COR-L47 (cell line): ENCODE results near the gene RYR3.

Source experiments
- DNase-seq: peaks from one replicate; lab custom pipeline; 2025; lab: John Stamatoyannopoulos, UW

Gene RYR3

DNA sequence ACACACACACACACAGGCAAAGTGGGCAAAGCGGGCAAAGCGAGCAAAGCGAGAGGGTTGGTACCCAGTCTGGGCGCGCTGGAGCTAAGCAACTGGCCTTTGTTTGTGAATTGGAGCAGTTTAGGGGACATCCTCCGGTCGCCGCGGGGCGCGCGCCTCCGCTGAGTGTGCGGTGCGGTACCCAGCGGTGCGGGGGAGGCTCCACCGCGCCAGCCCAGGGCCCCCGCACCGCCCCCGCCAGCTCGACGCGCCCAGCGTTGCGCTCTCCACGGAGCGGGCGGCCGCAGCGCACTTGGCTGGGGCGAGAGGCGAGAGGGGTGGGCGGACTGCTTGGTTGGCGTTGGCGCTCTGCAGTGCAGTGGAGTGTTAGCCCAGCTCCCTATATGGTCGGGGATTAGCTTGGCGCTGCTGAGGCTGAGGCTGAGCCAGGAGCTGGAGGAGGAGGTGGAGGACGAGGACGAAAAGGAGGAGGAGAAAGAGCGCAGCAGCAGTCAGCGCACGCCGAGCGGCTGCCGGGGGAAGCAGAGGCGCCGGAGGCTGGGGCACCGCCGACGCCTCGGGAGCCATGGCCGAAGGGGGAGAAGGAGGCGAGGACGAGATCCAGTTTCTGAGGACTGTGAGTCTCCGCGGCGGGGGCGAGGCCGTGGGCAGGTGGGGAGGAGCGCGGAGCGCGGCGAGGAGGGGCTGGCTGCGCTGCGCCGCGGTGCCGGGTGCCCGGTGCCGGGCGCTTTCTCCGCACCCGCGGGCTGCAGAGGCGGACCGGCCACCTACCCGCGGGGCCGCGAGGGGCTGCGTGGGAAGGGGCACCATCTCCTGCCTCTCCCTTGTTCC is at the start of gene RYR3:
RYR3 (plus strand) TSS at position 487 of the 831 bp plus-strand sequence; CDS start at position 566, 79 bp downstream.
- peak; percentile 69 for DNase-seq

DNA sequence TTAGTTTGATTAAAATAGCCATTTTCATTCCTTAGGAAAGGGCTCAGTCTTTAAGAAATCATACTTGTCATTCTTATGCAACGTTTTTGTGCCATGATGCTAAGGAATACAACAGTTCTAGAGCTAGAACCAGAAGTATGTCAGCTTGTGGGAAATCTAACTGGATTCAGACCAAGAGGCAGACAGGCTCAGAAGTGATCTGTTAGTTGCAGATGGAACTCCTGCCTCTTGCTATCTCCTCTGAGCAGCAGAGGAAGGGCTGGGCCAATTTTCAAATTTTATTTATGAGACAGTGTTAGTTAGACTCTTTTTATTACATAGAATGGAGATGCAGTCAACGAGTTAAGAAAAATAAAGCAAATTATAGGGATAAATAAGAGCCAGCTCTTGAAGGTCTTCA is 48.5 kb upstream of the RYR3 start:
- DNase-seq: no peak

- DNase-seq: no peak
Measured at GRCh38 chr15:33277689-33278088, 33.1 kb upstream of the RYR3 start.

DNA sequence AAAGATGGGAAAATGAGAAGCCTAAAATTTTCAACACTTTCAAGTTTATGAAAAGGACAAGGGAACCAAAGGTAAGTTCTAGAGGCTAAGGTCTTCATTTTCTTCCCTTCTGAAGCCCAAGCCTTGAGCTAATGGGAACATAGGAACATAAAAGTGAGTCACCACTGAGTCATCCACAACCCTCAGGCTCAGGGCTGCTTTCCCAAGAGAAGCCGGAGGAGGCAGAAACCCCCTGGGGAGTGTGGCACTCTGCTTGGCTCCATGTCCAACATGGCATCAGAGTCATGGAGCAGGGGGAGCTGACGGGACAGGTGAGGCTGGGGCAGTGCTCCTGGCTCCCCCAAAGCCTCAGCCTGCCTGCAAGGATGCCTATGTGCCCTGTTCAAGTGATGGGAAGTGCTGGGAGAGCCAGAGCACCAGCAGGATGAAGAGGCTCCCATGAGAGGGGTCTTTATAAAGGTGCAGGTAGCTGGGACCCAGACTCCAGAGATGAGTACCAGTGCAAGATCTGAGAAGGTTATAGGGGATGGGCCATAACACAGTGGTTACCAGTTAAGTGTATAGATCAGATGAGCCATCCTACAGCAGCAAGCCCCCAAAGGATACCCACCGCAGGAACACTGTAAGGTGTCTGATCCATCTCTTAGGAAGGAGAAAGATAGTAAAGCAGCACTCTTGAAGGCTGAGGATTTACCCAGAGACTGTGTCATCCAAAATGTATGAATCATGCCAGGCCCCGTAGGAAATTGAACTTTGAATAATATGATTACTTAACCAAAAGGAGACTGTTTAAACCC is 31.8 kb upstream of the RYR3 start:
- DNase-seq: no peak

GRCh38 chr15:33279613-33280205 is 31.1 kb upstream of the RYR3 start:
- DNase-seq: no peak

GRCh38 chr15:33282226-33283020 is 28.3 kb upstream of the RYR3 start:
- no peak for DNase-seq

DNA sequence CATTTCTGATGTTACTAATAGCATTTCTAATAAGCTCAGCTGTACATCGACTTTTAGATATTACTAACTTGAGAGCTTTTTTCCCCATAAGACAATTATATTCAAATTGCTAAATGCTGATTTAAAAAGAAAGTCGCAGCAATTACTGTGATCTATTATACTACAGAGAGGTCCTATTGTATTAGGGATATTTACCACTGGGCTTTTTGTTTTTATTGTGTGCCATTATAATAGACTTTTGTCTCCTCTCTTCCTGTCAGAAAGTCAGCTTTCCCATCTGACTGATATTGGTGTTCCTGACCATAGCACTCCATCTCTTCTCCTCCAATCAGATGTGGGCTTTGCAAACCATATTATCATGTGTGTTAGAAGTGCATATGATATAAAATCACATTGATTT is 27.2 kb upstream of the RYR3 start:
- no peak for DNase-seq

DNA sequence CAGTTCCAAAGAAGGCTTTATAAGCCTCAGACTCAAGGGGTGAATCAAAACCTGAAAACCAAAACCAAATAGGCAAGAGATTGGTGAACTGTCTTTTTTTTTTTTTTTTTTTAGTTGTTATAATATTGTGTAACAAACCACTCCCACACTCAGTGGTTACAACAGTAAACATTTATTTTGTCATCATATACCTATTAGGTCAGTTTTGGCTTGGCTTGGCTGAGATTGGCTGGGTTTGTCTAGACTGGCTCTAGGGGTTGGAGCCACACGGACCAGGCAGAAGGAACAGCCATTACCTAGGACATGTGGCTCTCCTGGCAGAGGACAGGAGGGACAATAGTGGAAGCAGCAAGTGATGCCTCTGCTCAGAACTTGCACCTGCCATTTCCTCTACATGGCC is 26.4 kb upstream of the RYR3 start:
- no peak for DNase-seq

- peak; percentile 62 for DNase-seq
Measured at GRCh38 chr15:33292717-33293307, 18.0 kb upstream of the RYR3 start.

GRCh38 chr15:33293713-33294334 is 16.9 kb upstream of the RYR3 start:
- no peak for DNase-seq

DNA sequence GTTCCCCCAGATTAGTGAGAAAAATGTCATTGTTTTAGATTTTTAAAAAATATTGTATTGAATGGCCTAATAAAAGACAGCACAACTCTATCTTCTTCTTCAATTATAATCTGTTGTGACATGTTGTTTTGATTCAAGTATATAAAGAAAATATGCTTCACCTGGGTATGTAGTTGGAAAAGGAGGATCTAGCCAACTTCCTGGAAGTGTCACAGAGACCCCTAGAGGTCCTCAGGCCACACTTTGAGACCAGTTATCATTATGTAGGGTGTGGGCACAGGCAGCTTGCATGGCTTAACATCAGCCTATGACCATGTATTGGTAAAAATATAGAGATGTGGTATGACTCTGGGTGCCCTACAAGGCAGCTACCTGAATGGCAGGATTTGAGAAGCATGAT is 14.7 kb upstream of the RYR3 start:
- peak; percentile 12 for DNase-seq

- no peak for DNase-seq
Measured at GRCh38 chr15:33296856-33297255, 13.9 kb upstream of the RYR3 start.

GRCh38 chr15:33298631-33299030 is 12.1 kb upstream of the RYR3 start:
- DNase-seq: no peak

GRCh38 chr15:33304924-33305323 is 5.8 kb upstream of the RYR3 start:
- no peak for DNase-seq

DNA sequence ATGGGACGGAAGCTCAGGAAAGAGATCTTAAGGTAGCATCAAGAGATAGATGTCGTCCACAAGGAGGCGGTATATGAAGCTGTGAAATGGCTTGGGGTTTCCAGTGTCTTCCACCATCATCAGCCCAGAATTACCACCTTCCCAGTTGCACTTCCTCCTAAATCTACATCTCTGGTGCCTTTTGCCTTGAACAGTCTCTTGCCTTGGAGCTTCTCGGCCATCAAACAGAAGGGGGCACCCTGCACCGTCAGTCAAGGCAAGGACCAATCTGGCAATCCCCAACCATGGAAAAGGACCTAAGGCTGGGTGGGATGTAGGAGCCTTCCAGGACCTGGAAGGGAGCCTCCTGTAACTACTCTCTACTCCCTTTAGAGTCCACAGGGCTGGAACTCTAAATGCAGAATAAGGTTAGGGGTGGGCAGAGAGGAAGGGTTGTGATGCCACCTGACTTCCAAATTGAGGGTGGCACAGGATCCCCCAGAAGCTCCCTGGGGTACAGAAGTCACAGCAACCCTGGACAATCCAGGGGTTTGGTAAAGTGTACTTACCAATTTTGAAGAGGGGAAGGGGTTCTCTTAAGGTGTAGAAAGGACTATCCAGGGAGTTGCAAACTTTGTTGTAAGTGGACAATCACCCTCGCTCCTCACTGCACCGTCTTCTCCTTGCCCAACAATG is 1.0 kb upstream of the RYR3 start:
- DNase-seq: peak; percentile 56

- no peak for DNase-seq
Measured at GRCh38 chr15:33311312-33311971, 675 bp downstream of the RYR3 start.

DNA sequence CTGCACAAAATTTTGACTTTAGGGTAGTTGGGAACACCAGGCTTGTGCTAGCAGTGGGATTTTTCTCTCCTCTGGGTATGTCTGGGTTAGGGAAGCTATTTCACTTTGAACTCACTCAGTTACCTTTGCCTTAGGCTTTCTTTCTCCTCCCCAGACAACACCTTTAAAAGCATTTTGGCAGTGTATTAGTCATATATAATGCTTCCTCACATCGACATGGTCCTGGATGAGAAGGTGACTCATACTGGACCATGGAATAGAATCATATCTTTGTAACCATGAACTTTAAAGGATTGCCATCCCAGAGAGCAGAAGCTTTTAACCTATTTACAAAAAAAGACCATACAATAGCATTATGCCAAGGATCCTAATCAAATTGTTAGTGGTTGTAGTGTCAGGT is 2.7 kb downstream of the RYR3 start:
- DNase-seq: no peak

- no peak for DNase-seq
Measured at GRCh38 chr15:33314069-33314468, 3.3 kb downstream of the RYR3 start.

GRCh38 chr15:33315044-33315443 is 4.3 kb downstream of the RYR3 start:
- DNase-seq: no peak

DNA sequence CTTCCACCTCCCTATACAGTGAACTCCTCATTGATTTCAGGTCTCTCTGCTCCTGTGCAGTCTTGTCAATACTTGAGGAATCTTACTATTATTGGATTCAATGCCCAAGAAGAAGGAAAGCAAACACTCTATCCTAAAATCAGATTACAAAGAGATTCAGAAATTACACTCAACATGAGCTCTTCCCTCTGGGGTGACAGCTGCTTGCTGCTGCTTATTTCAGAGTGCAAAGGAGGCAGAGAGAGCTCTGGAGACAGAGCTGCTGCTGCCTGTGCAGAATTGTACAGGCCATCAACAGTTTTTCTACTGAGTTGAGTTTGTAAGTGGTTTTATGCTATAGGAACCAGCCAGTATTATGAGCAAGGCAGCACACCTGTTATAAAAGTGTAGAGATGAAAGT is 7.1 kb downstream of the RYR3 start:
- DNase-seq: no peak
